ENCODE measurements around the gene PSMG4. TPM values are rescaled to one million over a fixed set of nuclear protein-coding genes. Genes with fewer than 3 reads are reported as not detected.

PSMG4 gene
- total and polyA plus RNA-seq, 2 of the 8 experiments (the other 6 are each of a cell fraction or from before 2014, with no cell fraction given), result 40.6 to 113 TPM

DNA sequence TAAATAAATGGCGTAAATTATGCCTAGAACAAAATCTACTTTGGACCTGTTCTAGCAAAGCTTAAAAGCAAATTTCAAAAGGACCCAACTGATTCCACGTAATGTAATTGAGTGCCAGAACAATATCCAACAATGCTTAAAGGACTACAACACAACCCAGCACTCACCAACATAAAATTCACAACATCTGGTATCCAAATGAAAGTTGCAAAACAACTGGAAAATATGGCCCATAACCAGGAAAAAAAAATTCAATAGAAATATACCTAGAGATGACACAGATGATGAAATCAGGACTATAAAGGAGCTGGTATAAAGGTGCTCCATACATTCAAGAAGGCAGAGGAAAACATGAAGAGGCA, 45.4 kb upstream of the PSMG4 start (continued):
- TF ChIP-seq, protein P1, sequence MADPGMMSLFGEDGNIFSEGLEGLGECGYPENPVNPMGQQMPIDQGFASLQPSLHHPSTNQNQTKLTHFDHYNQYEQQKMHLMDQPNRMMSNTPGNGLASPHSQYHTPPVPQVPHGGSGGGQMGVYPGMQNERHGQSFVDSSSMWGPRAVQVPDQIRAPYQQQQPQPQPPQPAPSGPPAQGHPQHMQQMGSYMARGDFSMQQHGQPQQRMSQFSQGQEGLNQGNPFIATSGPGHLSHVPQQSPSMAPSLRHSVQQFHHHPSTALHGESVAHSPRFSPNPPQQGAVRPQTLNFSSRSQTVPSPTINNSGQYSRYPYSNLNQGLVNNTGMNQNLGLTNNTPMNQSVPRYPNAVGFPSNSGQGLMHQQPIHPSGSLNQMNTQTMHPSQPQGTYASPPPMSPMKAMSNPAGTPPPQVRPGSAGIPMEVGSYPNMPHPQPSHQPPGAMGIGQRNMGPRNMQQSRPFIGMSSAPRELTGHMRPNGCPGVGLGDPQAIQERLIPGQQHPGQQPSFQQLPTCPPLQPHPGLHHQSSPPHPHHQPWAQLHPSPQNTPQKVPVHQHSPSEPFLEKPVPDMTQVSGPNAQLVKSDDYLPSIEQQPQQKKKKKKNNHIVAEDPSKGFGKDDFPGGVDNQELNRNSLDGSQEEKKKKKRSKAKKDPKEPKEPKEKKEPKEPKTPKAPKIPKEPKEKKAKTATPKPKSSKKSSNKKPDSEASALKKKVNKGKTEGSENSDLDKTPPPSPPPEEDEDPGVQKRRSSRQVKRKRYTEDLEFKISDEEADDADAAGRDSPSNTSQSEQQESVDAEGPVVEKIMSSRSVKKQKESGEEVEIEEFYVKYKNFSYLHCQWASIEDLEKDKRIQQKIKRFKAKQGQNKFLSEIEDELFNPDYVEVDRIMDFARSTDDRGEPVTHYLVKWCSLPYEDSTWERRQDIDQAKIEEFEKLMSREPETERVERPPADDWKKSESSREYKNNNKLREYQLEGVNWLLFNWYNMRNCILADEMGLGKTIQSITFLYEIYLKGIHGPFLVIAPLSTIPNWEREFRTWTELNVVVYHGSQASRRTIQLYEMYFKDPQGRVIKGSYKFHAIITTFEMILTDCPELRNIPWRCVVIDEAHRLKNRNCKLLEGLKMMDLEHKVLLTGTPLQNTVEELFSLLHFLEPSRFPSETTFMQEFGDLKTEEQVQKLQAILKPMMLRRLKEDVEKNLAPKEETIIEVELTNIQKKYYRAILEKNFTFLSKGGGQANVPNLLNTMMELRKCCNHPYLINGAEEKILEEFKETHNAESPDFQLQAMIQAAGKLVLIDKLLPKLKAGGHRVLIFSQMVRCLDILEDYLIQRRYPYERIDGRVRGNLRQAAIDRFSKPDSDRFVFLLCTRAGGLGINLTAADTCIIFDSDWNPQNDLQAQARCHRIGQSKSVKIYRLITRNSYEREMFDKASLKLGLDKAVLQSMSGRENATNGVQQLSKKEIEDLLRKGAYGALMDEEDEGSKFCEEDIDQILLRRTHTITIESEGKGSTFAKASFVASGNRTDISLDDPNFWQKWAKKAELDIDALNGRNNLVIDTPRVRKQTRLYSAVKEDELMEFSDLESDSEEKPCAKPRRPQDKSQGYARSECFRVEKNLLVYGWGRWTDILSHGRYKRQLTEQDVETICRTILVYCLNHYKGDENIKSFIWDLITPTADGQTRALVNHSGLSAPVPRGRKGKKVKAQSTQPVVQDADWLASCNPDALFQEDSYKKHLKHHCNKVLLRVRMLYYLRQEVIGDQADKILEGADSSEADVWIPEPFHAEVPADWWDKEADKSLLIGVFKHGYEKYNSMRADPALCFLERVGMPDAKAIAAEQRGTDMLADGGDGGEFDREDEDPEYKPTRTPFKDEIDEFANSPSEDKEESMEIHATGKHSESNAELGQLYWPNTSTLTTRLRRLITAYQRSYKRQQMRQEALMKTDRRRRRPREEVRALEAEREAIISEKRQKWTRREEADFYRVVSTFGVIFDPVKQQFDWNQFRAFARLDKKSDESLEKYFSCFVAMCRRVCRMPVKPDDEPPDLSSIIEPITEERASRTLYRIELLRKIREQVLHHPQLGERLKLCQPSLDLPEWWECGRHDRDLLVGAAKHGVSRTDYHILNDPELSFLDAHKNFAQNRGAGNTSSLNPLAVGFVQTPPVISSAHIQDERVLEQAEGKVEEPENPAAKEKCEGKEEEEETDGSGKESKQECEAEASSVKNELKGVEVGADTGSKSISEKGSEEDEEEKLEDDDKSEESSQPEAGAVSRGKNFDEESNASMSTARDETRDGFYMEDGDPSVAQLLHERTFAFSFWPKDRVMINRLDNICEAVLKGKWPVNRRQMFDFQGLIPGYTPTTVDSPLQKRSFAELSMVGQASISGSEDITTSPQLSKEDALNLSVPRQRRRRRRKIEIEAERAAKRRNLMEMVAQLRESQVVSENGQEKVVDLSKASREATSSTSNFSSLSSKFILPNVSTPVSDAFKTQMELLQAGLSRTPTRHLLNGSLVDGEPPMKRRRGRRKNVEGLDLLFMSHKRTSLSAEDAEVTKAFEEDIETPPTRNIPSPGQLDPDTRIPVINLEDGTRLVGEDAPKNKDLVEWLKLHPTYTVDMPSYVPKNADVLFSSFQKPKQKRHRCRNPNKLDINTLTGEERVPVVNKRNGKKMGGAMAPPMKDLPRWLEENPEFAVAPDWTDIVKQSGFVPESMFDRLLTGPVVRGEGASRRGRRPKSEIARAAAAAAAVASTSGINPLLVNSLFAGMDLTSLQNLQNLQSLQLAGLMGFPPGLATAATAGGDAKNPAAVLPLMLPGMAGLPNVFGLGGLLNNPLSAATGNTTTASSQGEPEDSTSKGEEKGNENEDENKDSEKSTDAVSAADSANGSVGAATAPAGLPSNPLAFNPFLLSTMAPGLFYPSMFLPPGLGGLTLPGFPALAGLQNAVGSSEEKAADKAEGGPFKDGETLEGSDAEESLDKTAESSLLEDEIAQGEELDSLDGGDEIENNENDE (IDR thresholded peaks at IDR 0.05; ENCODE audit: insufficient replicate concordance, low read length), result no peak

Data from H1 (cell line).